SH-SY5Y (cell line): Measurements from ENCODE around the gene CMTM3.

Experiments
- GATA2 ChIP-seq: IDR thresholded peaks from 2 replicates; pipeline ENCODE4 v1.6.1; 2011; ENCODE audit warnings: mild to moderate bottlenecking, low read depth, low read length
- GATA3 ChIP-seq: IDR thresholded peaks from 2 replicates; pipeline ENCODE4 v1.6.1; 2011; ENCODE audit warnings: low read depth, mild to moderate bottlenecking, low read length, moderate library complexity

CMTM3 gene

DNA sequence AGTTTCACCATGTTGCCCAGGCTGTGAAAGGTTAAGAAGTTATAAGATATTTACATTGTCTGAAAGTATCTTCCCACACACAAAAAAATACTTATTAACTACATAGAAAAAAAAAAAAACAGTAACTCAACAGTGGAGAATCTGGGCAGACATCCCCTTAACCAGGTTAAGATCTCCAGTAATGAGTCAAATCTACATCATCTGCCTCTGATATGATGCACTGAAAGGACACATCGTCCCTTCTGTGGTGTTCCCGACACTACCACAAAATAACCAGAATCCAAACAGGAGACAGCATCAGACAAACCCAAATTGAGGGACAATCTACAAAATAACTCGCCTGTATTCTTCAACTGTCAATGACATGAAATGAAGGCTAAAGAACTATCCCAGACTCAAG is 52.0 kb downstream of the CMTM3 start:
- no peak for TF ChIP-seq GATA2
- TF ChIP-seq GATA3 = no peak

DNA sequence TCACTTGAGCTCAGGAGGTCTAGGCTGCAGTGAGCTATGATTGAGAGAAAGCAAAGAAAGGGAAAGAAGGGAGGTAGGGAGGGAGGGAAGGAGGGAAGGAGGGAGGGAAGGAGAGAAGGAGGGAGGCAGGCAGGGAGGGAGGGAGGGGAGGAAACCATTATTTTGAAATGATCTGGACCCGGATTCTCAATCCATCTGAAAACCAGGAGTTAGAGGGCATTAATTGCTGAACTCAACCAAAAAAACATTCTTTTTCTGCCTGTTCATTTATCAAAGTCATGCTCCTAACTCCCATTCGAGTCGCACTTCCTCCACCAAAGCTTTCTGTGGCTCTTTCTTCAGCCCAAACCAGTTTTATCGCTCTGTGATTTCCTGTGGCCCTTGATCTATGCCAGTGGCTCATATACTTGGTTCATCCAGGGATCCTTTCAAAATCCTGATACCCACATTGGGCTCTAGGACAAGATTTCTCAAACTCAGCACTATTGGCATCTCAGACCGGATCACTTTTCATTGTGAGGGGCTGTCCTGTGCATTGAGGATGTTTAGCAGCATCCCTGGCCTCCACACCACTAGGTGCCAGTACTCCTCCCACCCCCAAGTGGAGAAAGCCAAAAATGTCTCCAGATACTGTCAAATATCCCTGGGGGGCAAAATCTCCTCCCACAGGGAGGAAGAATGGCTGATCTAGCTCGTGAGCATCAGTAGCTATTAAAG is 53.8 kb downstream of the CMTM3 start:
- TF ChIP-seq GATA3 (no peak), GATA2 (no peak)

DNA sequence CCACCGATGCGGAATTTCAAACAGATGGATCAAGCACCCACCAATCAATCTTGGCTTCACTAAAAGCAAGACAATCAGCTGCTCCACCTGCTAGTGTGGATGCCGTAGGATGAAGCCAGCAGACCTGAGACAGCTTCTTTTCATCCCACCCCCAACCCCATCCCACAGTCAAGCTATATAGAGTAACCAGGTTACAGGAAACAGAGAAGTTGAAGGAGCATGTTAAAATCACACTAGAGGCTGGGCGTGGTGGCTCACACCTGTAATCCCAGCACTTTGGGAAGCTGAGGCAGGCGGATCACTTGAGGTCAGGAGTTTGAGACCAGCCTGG is 54.3 kb downstream of the CMTM3 start:
- TF ChIP-seq GATA3 = no peak

DNA sequence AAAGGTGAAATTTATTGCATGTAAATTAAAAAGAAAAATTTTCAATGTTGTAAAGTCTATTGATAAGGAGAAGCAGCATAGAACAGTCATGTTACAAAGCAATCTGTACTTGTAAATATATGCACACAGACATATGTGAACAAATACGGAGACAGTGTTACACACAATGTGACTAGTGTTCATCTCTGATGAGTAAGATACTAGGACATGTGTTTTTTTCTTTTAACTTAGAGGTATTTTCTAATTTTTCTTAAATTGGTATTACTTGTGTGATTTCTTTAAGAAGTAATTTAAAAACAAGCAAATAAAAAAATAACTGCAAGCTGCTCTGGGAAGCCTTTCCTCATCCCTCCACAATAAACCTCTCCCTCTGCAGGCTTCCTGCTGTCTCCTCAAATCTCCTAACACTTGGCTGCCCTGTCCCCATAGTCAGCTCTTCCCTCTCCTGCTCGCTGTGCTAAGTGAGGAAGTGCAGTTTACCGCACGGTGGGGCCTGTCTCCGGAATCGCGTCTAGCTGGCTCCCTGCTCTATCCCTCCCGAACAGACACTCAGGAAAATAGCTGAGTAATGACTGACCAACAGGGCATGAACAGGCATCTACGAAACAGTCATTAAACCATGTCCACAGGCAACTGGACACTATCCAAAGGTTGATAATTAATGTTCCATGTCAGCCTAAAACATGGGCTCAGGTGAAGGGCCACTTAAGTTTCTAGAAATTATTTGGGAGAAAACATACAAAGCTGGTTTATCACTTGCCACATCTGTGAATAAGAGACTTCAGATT is 56.1 kb downstream of the CMTM3 start:
- TF ChIP-seq GATA2 = peak; percentile 57; the same call in 1 of the 2 replicates
- no peak for TF ChIP-seq GATA3

- no peak for TF ChIP-seq GATA3
- TF ChIP-seq GATA2 = no peak
Measured at GRCh38 chr16:66661210-66661560, 56.7 kb downstream of the CMTM3 start.

GRCh38 chr16:66662445-66663194 is 58.1 kb downstream of the CMTM3 start:
- TF ChIP-seq GATA2 = no peak
- no peak for TF ChIP-seq GATA3
